Calu3 (cell line): ENCODE results near the gene DGKI. TPM values are rescaled to one million over a fixed set of nuclear protein-coding genes. Genes with fewer than 3 reads are reported as not detected.

ENCODE experiments used
- BruUV-seq: library from RNA; stranded (reverse); fragments of 400-500 nt; replicated peaks from 2 replicates; lab custom pipeline; 2021; lab: Mats Ljungman, UMichigan
- CTCF ChIA-PET: fragments of 300-600 bp; sonication (Branson Sonifier 250); formaldehyde crosslinking; loops from one replicate; lab custom pipeline; 2022; ENCODE audit warnings: antibody characterized with exemption; lab: Charles Lee
- DNase-seq: peaks from one replicate; pipeline ENCODE4 v3.0.0; 2022
- H3K27ac Mint-ChIP-seq: one replicate; pipeline ENCODE4 v1.8.0; 2022; ENCODE audit warnings: mixed read lengths; ENCODE audit not compliant: unreplicated experiment
- H3K27me3 Mint-ChIP-seq: one replicate; pipeline ENCODE4 v1.8.0; 2022; ENCODE audit warnings: mixed read lengths; ENCODE audit not compliant: unreplicated experiment
- H3K36me3 Mint-ChIP-seq: one replicate; pipeline ENCODE4 v1.8.0; 2022; ENCODE audit warnings: mild to moderate bottlenecking, moderate library complexity, mixed read lengths; ENCODE audit not compliant: insufficient read depth, unreplicated experiment
- H3K4me1 Mint-ChIP-seq: one replicate; pipeline ENCODE4 v1.8.0; 2022; ENCODE audit warnings: mild to moderate bottlenecking, low read depth, mixed read lengths; ENCODE audit not compliant: unreplicated experiment
- H3K4me3 Mint-ChIP-seq: one replicate; pipeline ENCODE4 v1.8.0; 2022; ENCODE audit warnings: mild to moderate bottlenecking, low read depth, moderate library complexity, mixed read lengths; ENCODE audit not compliant: unreplicated experiment
- H3K9me3 Mint-ChIP-seq: one replicate; pipeline ENCODE4 v1.8.0; 2022; ENCODE audit warnings: low read depth, mixed read lengths; ENCODE audit not compliant: unreplicated experiment
- intact Hi-C: fragments of 100-400 bp; cut with micrococcal nuclease; formaldehyde crosslinking; loops from one replicate; pipeline ENCODE4 v1.10.0; 2022; ENCODE audit not compliant: unreplicated experiment
- total RNA-seq: library from RNA; stranded (reverse); gene quantifications from 2 replicates; pipeline ENCODE4 v1.2.3, GENCODE V29; 2022
- TF ChIP-seq, protein P1 (sequence below): fragments of 200-600 bp; IDR thresholded peaks from one replicate; pipeline ENCODE4 v1.8.0; 2022; ENCODE audit warnings: antibody characterized with exemption; ENCODE audit not compliant: unreplicated experiment

Gene DGKI
- total RNA-seq, 1 experiment from 2014 or later, result not detected

GRCh38 chr7:137609500-137609899 is 237.3 kb downstream of the DGKI start:
- H3K27ac Mint-ChIP-seq, result no peak overlapping the region
- TF ChIP-seq, protein P1, sequence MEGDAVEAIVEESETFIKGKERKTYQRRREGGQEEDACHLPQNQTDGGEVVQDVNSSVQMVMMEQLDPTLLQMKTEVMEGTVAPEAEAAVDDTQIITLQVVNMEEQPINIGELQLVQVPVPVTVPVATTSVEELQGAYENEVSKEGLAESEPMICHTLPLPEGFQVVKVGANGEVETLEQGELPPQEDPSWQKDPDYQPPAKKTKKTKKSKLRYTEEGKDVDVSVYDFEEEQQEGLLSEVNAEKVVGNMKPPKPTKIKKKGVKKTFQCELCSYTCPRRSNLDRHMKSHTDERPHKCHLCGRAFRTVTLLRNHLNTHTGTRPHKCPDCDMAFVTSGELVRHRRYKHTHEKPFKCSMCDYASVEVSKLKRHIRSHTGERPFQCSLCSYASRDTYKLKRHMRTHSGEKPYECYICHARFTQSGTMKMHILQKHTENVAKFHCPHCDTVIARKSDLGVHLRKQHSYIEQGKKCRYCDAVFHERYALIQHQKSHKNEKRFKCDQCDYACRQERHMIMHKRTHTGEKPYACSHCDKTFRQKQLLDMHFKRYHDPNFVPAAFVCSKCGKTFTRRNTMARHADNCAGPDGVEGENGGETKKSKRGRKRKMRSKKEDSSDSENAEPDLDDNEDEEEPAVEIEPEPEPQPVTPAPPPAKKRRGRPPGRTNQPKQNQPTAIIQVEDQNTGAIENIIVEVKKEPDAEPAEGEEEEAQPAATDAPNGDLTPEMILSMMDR, result no peak
- intact Hi-C loops, result no loop called here
- H3K27me3 Mint-ChIP-seq, result peaks cover 81% of the 10 kb centered on the region
- no peaks in the 10 kb centered on the region for H3K4me1 Mint-ChIP-seq
- CTCF ChIA-PET, result no interaction called here
- DNase-seq, result no peak
- H3K4me3 Mint-ChIP-seq, result no peak overlapping the region
- no TSS peak for BruUV-seq
- H3K9me3 Mint-ChIP-seq, result no peaks in the 10 kb centered on the region
- no peaks in the 10 kb centered on the region for H3K36me3 Mint-ChIP-seq

DNA sequence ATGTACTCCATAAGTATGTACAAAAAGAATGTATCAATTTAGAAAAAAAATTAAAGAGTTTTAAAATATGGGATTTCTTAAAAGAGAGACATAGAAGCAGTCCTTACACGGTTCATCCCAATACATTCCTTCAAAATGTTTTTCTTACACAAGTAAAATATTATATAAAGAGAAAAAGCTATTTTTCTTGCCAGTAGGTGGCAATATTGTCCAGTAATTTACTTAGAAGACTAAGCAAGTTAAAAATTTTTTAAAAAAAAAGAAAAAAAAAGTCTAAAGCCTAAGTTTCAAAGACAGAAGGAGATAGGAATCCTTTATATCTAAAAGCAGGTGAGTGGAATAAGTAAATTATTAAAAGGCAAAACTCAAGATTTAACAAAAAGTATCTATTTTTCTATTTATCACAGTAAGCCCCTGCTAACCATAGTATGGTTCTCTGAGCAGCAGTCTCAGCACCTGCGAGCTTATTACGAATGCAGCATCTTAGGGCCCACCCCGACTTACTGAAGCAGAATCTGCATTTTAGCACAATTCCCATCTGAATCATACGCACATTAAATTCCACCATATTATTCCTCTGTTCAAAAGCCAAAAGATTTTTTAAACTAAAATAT is 240.6 kb downstream of the DGKI start:
- Mint-ChIP-seq H3K27me3 (peaks cover 66% of the 10 kb centered on the region), H3K36me3 (no peaks in the 10 kb centered on the region), H3K27ac (no peak overlapping the region), H3K4me1 (no peaks in the 10 kb centered on the region), H3K9me3 (no peaks in the 10 kb centered on the region), H3K4me3 (no peak overlapping the region)
- CTCF ChIA-PET, result interaction anchor here (0.7 to 1.0 kb wide), 2 partner anchors 20 to 289 kb away, joined by 3 to 4 read pairs; no protein-coding TSS in a partner anchor
- DNase-seq, result no peak
- BruUV-seq, result no TSS peak
- TF ChIP-seq, protein P1, result no peak
- intact Hi-C loops, result loop anchor here (1.0 kb wide), 1 partner anchor 293 kb away; no protein-coding TSS in a partner anchor

DNA sequence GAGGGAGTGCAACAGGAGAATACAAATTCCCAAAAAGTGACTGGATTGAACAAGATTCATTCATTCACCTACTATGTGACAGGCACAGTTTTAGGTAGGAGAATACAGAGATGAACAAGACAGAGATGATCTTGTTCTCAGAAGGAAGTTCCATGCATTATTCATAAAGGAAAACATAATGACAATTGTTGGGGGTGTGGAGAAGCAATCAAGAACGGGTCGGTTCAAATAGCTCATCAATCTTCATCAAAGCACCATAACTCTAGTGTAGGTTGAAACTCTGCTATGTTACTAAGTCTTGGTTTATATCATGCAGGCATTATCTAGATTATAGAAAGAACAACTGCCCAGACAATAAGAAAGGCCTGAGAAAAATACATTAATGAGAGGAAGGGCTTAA is 243.7 kb downstream of the DGKI start:
- Mint-ChIP-seq H3K36me3 (no peaks in the 10 kb centered on the region), H3K4me3 (no peak overlapping the region), H3K27me3 (peaks cover 39% of the 10 kb centered on the region), H3K9me3 (no peaks in the 10 kb centered on the region), H3K4me1 (no peaks in the 10 kb centered on the region), H3K27ac (no peak overlapping the region)
- CTCF ChIA-PET, result no interaction called here
- BruUV-seq, result no TSS peak
- TF ChIP-seq, protein P1, result no peak
- intact Hi-C loops, result no loop called here
- DNase-seq, result no peak

- DNase-seq, result no peak
- H3K36me3 Mint-ChIP-seq, result no peaks in the 10 kb centered on the region
- no peaks in the 10 kb centered on the region for H3K4me1 Mint-ChIP-seq
- H3K27me3 Mint-ChIP-seq, result peaks cover 25% of the 10 kb centered on the region
- H3K4me3 Mint-ChIP-seq, result no peak overlapping the region
- no TSS peak for BruUV-seq
- CTCF ChIA-PET, result interaction anchor here (1.5 kb wide), 1 partner anchor 10 kb away, joined by 6 read pairs; no protein-coding TSS in a partner anchor
- no peaks in the 10 kb centered on the region for H3K9me3 Mint-ChIP-seq
- no peak overlapping the region for H3K27ac Mint-ChIP-seq
- intact Hi-C loops, result no loop called here
- TF ChIP-seq, protein P1, result no peak
Measured at GRCh38 chr7:137601642-137602041, 245.1 kb downstream of the DGKI start.
